GM12878 (cell line): ENCODE data around the gene PDE7B. TPM values are rescaled to one million over a fixed set of nuclear protein-coding genes. Genes with fewer than 3 reads are reported as not detected.

Experiments used
- ATAC-seq: fragments of 200-7000 bp; cut with Tn5 transposase; 3 replicates; pipeline ENCODE4 v1.9.1; 2020; ENCODE audit warnings: mild to moderate bottlenecking, moderate library complexity
- BruUV-seq: library from RNA; stranded (reverse); fragments of 400-500 nt; replicated peaks from 2 replicates; lab custom pipeline; 2021; lab: Mats Ljungman, UMichigan
- CTCF ChIA-PET: fragments of 300-600 bp; sonication (Branson Sonifier 250); formaldehyde crosslinking; extraction: SDS; loops from one replicate; lab custom pipeline; 2021; ENCODE audit warnings: inconsistent platforms; lab: Yijun Ruan, JAX
- POLR2A ChIA-PET: fragments of 350-600 bp; formaldehyde crosslinking; extraction: SDS; loops from one replicate; lab custom pipeline; 2021; ENCODE audit warnings: inconsistent platforms; lab: Charles Lee
- RAD21 ChIA-PET: fragments of 300-600 bp; sonication (Branson Sonifier 250); formaldehyde crosslinking; loops from one replicate; lab custom pipeline; 2023; ENCODE audit warnings: antibody characterized with exemption; ENCODE audit not compliant: unreplicated experiment; lab: Charles Lee
- SMC1A ChIA-PET: fragments of 300-600 bp; sonication (Branson Sonifier 250); formaldehyde crosslinking; loops from one replicate; lab custom pipeline; 2023; ENCODE audit not compliant: unreplicated experiment, uncharacterized antibody; lab: Charles Lee
- DNase-seq: peaks from one replicate; pipeline ENCODE4 v3.0.0-alpha.2; 2011; ENCODE audit warnings: low read depth, low spot score
- FAIRE-seq: peaks from 3 replicates; lab custom pipeline; 2011; peaks lifted over from hg19 to GRCh38; lab: Jason Lieb, UNC
- H2AFZ ChIP-seq: 2 replicates; pipeline ENCODE4 v1.6.0; 2011; ENCODE audit warnings: low read depth, low read length, control low read depth; ENCODE audit not compliant: control insufficient read depth
- H3K27ac ChIP-seq: 2 replicates; pipeline ENCODE4 v1.5.1; 2011; ENCODE audit warnings: control low read depth; ENCODE audit not compliant: control insufficient read depth, insufficient read depth
- H3K27me3 ChIP-seq, 2 experiments: replicated peaks in 1 of 2; 2 replicates each; pipeline versions ENCODE4 v1.6.0 to v1.6.1; 2011; ENCODE audit warnings: low read length in 1 of 2; ENCODE audit not compliant: control insufficient read depth in 2 of 2, insufficient read depth in 2 of 2
- H3K36me3 ChIP-seq, 2 experiments: 2 replicates each; pipeline ENCODE4 v1.5.1; 2011; ENCODE audit warnings: low read length in 1 of 2; ENCODE audit not compliant: control insufficient read depth in 2 of 2, insufficient read depth in 2 of 2
- H3K4me1 ChIP-seq: 2 replicates; pipeline ENCODE4 v1.6.1; 2011; ENCODE audit warnings: mild to moderate bottlenecking, low read length, moderate library complexity, mixed read lengths; ENCODE audit not compliant: control insufficient read depth, insufficient read depth
- H3K4me2 ChIP-seq: 2 replicates; pipeline ENCODE4 v1.6.0; 2011; ENCODE audit warnings: control low read depth; ENCODE audit not compliant: control insufficient read depth, insufficient read depth
- H3K4me3 ChIP-seq: fragments of 200-600 bp; sonication (generic); 2 replicates; pipeline ENCODE4 v1.5.1; 2016
- H3K79me2 ChIP-seq: 2 replicates; pipeline ENCODE4 v1.6.0; 2011; ENCODE audit warnings: low read length; ENCODE audit not compliant: control insufficient read depth, insufficient read depth
- H3K9ac ChIP-seq: 2 replicates; pipeline ENCODE4 v1.8.0; 2011; ENCODE audit warnings: low read length, control low read depth, mixed read lengths; ENCODE audit not compliant: control insufficient read depth, insufficient read depth
- H3K9me3 ChIP-seq: replicated peaks from 3 replicates; pipeline ENCODE4 v1.5.1; 2011; ENCODE audit warnings: mild to moderate bottlenecking, low read length; ENCODE audit not compliant: control insufficient read depth, insufficient read depth
- H4K20me1 ChIP-seq: 2 replicates; pipeline ENCODE4 v1.6.0; 2011; ENCODE audit not compliant: control insufficient read depth, insufficient read depth
- ATF7 ChIP-seq: fragments of 450-650 bp; IDR thresholded peaks from 2 replicates; pipeline ENCODE4 v1.6.1; 2016; ENCODE audit warnings: low read depth, mild to moderate bottlenecking
- CTCF ChIP-seq, 3 experiments: IDR thresholded peaks in 2 of 3; conservative IDR thresholded peaks in 1 of 3; 2 replicates each; pipeline ENCODE4 v1.5.1; 2011; ENCODE audit warnings: low read depth in 3 of 3, low read length in 3 of 3, mild to moderate bottlenecking in 3 of 3, control low read depth in 2 of 3, moderate library complexity in 2 of 3, inconsistent platforms in 1 of 3, mixed read lengths in 1 of 3; ENCODE audit not compliant: control insufficient read depth in 2 of 3, insufficient read depth in 1 of 3; ENCODE audit errors: extremely low read depth in 1 of 3
- DPF2 ChIP-seq: fragments of 450-650 bp; IDR thresholded peaks from 2 replicates; pipeline ENCODE4 v1.6.1; 2017; ENCODE audit warnings: mild to moderate bottlenecking
- E2F4 ChIP-seq: IDR thresholded peaks from 2 replicates; pipeline ENCODE4 v1.6.1; 2012; ENCODE audit warnings: low read depth, low read length, improper control_type of control experiment
- FOS ChIP-seq: IDR thresholded peaks from 3 replicates; pipeline ENCODE4 v1.6.1; 2011; ENCODE audit warnings: borderline replicate concordance; ENCODE audit not compliant: insufficient read length; ENCODE audit errors: extremely low read depth
- IKZF2 ChIP-seq, 2 experiments: fragments of 450-650 bp; IDR thresholded peaks; 2 replicates each; pipeline ENCODE4 v1.6.1; 2017; ENCODE audit warnings: mild to moderate bottlenecking in 2 of 2, moderate library complexity in 2 of 2
- MLLT1 ChIP-seq: fragments of 450-650 bp; IDR thresholded peaks from 2 replicates; pipeline ENCODE4 v1.6.1; 2016; ENCODE audit warnings: mild to moderate bottlenecking
- MTA2 ChIP-seq: fragments of 450-650 bp; IDR thresholded peaks from 2 replicates; pipeline ENCODE4 v1.6.1; 2016; ENCODE audit warnings: low read depth, mild to moderate bottlenecking, moderate library complexity
- MXI1 ChIP-seq: fragments of 150-350 bp; IDR thresholded peaks from 2 replicates; pipeline ENCODE4 v1.6.1; 2011; ENCODE audit warnings: low read depth, mild to moderate bottlenecking, inconsistent platforms, low read length, improper control_type of control experiment
- PML ChIP-seq: IDR thresholded peaks from 2 replicates; pipeline ENCODE4 v1.6.1; 2012; ENCODE audit warnings: low read length, inconsistent platforms
- SIX5 ChIP-seq: IDR thresholded peaks from 2 replicates; pipeline ENCODE4 v1.6.1; 2011; ENCODE audit warnings: mild to moderate bottlenecking, low read depth, low read length, moderate library complexity; ENCODE audit not compliant: severe bottlenecking
- SUPT20H ChIP-seq: IDR thresholded peaks from 2 replicates; pipeline ENCODE4 v1.6.1; 2011; ENCODE audit warnings: low read depth, mild to moderate bottlenecking, low read length, moderate library complexity, borderline replicate concordance; ENCODE audit not compliant: control insufficient read depth
- WRNIP1 ChIP-seq: IDR thresholded peaks from 2 replicates; pipeline ENCODE4 v1.6.1; 2011; ENCODE audit warnings: low read depth, low read length, improper control_type of control experiment, borderline replicate concordance
- ZBTB33 ChIP-seq: fragments of 450-650 bp; IDR thresholded peaks from 2 replicates; pipeline ENCODE4 v1.6.1; 2017; ENCODE audit warnings: mild to moderate bottlenecking
- WGBS: methylation state at CpG from one replicate; pipeline ENCODE4 v1.1.6; 2016; ENCODE audit warnings: low lambda C conversion rate; ENCODE audit not compliant: insufficient replicate concordance, insufficient coverage; ENCODE audit errors: missing lambda C conversion rate; 5-methylcytosine and 5-hydroxymethylcytosine counted together
- in situ Hi-C: fragments of 300-500 bp; cut with MboI; formaldehyde crosslinking; loops from 9 replicates; pipeline ENCODE4 v1.14.3; 2018; ENCODE audit warnings: mixed read lengths
- intact Hi-C: fragments of 100-400 bp; cut with micrococcal nuclease; formaldehyde crosslinking; loops from one replicate; pipeline ENCODE4 v1.14.2; 2022; ENCODE audit not compliant: unreplicated experiment
- polyA plus RNA-seq, 11 experiments: library from polyadenylated mRNA; depleted of rRNA in 4 of 11; unstranded in 6 of 11; stranded (reverse) in 5 of 11; fragments of >200 nt; fragmentation: Nextera tagmentation in 4 of 11; fragmentation: Illumina TruSeq in 1 of 11; extraction: Ambion mirVana in 4 of 11; extraction: Trizol in 1 of 11; gene quantifications; 1 replicate in 1 of 11; 2 replicates in 10 of 11; pipeline versions ENCODE4 v1.2.1 to v1.2.3, GENCODE V29; 2011 to 2016; ENCODE audit warnings: inconsistent platforms in 2 of 11, missing spikeins in 2 of 11, low read depth in 1 of 11
- total RNA-seq, 4 experiments: library from RNA; depleted of rRNA in 3 of 4; stranded (reverse); fragments of >200 nt in 3 of 4; fragmentation: Illumina TruSeq in 1 of 4; extraction: Trizol in 1 of 4; gene quantifications; 2 replicates each; pipeline versions ENCODE4 v1.2.1 to v1.2.3, GENCODE V29; 2013 to 2021

PDE7B gene
- total and polyA plus RNA-seq, 10 of the 15 experiments (the other 5 are each of a cell fraction or from before 2014, with no cell fraction given): not detected

GRCh38 chr6:136020691-136021090 lies 169.2 kb downstream of the PDE7B start (continued):
- no peak for TF ChIP-seq DPF2
- TF ChIP-seq MTA2: no peak
- TF ChIP-seq E2F4: no peak
- no peak for TF ChIP-seq SUPT20H

GRCh38 chr6:136022224-136022874 lies 170.8 kb downstream of the PDE7B start:
- POLR2A ChIA-PET: no interaction called here
- no peak for FAIRE-seq
- H3K27me3 ChIP-seq: peaks cover 0 to 6% of the 10 kb centered on the region in 2 experiments; a peak in 2 of 4 replicates
- H3K4me1 ChIP-seq: no peaks in the 10 kb centered on the region
- no peak for TF ChIP-seq ATF7
- no peak for TF ChIP-seq MXI1
- no peak for TF ChIP-seq CTCF (IDR thresholded peaks at IDR 0.05 in 2 of 3, conservative IDR thresholded peaks at IDR 0.05 in 1 of 3; ENCODE audit: control insufficient read depth in 2 of 3, extremely low read depth in 1 of 3, insufficient read depth in 1 of 3, low read depth in 3 of 3, low read length in 3 of 3)
- no peak for TF ChIP-seq IKZF2 (IDR thresholded peaks at IDR 0.05)
- no peak for TF ChIP-seq PML
- TF ChIP-seq ZBTB33: no peak
- TF ChIP-seq WRNIP1: no peak
- no peak for TF ChIP-seq DPF2
- TF ChIP-seq MLLT1: no peak
- no peak for TF ChIP-seq SIX5
- TF ChIP-seq FOS: no peak
- no peak overlapping the region for H3K27ac ChIP-seq
- SMC1A ChIA-PET: interaction anchor here (1.3 kb wide), 1 partner anchor 8 kb away, joined by 3 read pairs; no protein-coding TSS in a partner anchor
- ATAC-seq: no peak
- no peaks in the 10 kb centered on the region for H3K79me2 ChIP-seq
- H2AFZ ChIP-seq: no peak overlapping the region
- intact Hi-C loops (no loop called here), in situ Hi-C loops (no loop called here)
- RAD21 ChIA-PET: no interaction called here
- H4K20me1 ChIP-seq: no peaks in the 10 kb centered on the region
- WGBS: 0% methylated on average over 3 of the region's 3 CpGs
- H3K4me2 ChIP-seq: no peak overlapping the region
- BruUV-seq: no TSS peak
- H3K4me3 ChIP-seq: no peak overlapping the region
- H3K9me3 ChIP-seq: no peaks in the 10 kb centered on the region
- CTCF ChIA-PET: interaction anchor here (0.6 to 1.7 kb wide), 3 partner anchors 15 to 577 kb away, joined by 3 to 4 read pairs (median 4); no protein-coding TSS in a partner anchor
- H3K9ac ChIP-seq: no peak overlapping the region
- no peaks in the 10 kb centered on the region for H3K36me3 ChIP-seq
- no peak for DNase-seq
